ENCODE results near the gene TSC2.
A peak's percentile ranks its signal among the peaks of the same experiment; 100 is the strongest.
"Not testable (repeated sequence)": the region's sequence is repeated elsewhere in the genome, so short reads cannot be mapped to it uniquely, and the experiment has no call there.

Gene TSC2

DNA sequence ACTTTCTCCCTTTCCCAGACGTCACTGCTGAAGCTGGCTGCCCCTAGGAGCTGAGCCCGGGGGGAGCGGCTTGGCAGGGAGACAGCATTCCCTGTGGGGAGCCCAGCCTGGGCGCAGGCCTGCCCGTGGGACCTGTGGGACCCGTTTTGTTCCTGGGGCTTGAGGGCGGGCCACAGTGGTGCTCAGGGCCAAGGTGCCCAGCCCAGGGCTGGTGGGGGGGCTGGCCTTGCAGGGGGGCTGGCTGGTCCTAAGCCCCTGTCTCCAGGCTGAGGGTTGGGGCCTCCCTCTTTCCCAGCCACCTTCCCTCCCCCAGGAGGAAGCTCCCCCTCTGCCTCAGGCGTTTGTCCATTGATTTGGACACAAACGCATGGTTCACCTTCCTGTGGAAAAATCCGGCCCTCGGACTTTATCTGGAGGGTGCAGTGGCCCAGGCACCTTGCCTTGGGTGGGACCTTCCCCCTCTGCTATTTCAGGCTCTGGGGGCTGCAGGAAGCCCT lies 16.7 kb upstream of the TSC2 start:
- DNase-seq (ENCODE audit: low read depth), result no peak

GRCh38 chr16:2032285-2033056 lies 15.3 kb upstream of the TSC2 start:
- DNase-seq (ENCODE audit: low read depth), result no peak

DNA sequence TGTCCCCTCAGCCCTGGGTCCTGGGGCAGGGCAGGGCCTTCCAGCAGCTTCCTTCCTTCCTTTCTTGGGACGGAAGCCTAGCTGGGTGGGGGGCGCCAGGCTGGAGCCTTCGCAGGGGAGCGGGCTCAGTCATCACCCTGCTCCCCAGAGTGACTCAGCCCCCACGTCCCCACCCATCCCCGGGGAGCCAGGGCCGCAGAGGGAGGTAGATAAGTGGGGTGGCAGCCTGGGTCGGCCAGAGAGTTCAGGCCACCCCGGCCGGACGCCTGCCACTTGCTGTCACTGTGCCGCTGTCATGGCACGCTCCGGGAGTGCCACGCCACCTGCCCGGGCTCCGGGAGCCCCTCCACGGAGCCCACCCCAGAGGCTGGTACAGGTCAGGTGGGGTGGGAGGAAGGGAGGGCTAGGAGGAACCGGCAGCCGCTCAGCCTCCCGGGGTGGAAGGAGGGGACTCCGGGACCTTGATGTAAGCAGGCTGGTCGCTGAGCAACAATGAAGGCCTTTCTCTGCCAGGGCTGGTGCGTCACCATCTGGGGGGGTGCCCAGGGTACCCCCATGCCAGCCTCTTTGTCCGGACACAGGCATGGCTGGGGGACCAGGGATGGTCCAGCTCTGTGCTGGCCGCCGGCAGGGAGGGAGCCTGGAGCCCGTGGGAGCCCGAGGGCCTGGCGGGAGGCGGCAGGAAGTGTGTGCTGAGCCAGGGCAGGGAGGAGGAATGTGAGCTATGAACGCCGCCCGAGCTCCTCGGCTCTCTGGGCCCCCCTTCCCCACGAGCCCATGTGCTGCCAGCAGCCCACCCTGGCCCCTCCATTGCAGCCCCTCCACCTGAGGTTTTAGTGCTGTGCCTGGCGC lies 14.5 kb upstream of the TSC2 start:
- no peak for DNase-seq (ENCODE audit: low read depth)

DNA sequence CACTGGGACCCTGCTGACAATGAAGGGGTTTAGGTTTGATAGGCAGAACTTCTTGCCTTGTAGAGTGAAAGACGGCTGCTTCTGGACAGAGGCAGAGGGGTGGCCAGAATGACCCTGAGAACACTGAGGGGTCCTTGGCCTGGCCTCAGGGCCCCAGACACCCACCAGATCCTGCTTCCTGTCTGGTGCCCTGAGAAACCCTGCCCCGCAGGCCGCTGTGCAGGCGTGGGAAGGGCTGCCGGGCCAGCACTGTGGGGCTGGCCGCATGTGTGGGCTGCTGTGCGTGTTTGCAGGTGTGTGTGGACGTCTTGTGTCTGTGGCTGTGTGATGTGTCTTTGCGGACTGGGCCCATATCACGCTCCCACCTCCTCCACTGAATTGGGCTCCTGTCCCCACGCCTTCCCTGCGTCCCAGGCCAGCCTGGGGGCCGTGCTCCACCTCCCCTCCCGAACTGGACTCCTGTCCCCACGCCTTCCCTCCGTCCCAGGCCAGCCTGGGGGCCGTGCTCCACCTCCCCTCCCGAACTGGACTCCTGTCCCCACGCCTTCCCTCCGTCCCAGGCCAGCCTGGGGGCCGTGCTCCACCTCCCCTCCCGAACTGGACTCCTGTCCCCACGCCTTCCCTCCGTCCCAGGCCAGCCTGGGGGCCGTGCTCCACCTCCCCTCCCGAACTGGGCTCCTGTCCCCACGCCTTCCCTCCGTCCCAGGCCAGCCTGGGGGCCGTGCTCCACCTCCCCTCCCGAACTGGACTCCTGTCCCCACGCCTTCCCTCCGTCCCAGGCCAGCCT lies 13.7 kb upstream of the TSC2 start:
- not testable (repeated sequence) for DNase-seq (ENCODE audit: low read depth)

DNA sequence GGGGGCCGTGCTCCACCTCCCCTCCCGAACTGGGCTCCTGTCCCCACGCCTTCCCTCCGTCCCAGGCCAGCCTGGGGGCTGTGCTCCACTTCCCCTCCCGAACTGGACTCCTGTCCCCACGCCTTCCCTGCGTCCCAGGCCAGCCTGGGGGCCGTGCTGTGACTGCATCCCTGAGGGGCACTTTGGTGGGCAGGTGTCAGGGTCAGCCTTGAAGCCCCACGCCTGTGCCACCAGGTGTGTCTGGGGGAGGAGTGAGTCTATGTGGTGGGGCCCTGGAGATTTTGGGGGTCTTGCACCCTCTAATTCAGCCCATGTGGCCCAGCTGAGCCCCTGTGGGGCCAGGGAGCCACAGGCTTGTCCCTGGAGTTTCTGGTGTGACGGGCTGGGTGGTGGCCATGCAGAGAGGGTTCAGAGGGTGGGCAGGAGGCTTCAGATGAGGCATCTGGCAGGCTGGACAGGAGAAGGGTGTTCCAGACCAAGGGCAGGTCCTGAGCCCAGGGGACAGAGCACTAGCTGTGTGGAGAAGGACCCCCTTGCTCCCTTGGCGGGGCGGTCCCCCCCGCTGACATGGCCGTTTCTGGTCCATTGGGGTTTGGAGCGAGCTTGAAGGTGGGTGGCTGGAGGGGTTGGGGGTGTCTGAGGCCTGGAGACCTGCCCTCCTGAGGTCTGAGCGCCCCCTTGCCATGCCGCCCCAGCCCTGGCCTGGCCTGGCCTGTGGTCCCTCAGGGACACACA lies 12.9 kb upstream of the TSC2 start:
- no peak for DNase-seq (ENCODE audit: low read depth)

DNA sequence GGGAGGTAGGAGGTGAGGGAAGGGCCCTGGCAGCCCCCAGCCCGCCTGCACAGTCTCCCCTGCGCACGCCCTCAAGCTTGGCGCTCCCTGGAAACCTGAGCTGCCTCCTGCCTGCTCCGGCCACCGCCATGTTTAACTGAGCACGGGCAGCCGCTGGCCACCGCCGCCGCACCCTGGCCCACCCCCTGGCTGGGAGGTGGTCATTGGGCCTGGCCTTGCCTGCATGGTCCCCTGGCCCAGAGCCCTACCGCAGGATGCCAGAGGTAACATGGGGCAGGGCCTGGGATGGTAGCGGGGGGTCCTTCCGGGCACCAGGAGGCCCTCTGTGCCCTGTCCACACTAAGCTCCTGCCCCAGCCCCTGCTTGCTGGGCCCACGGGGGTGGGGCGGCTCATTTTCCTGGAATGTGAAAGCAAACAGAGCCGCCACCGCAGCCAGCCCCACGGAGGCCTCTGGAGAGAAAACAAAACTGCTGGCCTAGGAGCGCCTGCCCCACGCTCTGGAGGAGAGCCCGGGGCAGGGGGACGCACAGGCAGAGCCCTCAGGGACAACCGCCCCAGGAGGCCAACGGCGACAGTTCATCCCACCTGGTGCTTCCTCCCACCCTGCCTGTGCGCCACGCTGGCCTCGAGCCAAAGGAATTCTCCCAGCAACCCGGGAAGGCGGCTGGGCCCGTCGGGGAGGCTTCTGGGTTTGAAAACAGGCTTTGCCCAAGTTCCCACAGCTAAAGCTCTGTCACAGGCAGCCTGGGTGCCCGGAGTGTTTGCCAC lies 12.2 kb upstream of the TSC2 start:
- peak; percentile 65 for DNase-seq (ENCODE audit: low read depth)

DNA sequence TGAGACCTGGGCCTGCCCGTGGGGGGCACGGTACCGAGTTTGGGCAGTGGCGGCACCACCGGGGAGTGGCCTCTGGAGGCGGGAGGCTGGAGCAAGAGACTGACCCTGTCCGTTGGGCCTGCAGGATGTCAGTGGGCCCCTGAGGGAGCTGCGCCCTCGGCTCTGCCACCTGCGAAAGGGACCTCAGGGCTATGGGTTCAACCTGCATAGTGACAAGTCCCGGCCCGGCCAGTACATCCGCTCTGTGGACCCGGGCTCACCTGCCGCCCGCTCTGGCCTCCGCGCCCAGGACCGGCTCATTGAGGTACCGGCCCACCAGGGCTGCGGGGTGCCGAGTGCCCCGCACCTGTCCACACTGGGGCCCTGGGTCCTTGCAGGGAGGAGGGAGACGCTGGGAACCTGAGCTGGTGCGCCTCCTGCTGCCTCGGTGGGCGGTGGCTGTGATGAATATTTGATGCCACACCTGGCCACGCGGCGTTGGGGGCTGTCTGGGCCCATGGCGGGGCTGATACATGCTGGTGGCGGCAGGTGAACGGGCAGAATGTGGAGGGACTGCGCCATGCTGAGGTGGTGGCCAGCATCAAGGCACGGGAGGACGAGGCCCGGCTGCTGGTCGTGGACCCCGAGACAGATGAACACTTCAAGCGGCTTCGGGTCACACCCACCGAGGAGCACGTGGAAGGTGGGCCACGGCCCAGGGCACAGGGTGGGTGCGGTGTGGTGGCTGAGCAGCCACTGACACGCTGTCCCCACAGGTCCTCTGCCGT lies 11.4 kb upstream of the TSC2 start:
- no peak for DNase-seq (ENCODE audit: low read depth)

DNA sequence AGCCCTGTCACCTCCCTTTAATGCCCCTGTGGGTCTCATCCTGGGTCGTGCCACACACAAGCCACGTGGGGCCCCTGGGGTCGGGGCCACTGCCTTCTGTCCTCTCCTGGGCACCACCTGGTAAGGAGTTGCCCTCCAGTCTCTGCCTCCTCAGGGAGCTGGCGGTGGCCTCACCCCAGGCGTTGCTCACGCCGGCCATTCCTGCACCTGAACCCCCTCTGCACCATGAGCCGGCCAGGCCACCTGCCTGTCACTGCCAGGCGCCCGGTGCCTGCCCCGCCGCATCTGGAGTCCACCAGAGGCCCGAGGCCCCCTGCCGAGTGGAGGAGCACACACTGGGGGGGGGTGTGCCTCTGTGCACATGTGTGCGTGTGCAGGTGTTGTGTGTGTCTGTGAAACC lies 10.7 kb upstream of the TSC2 start:
- DNase-seq (ENCODE audit: low read depth), result no peak

- no peak for DNase-seq (ENCODE audit: low read depth)
Measured at GRCh38 chr16:2037647-2038381, 10.0 kb upstream of the TSC2 start.

DNA sequence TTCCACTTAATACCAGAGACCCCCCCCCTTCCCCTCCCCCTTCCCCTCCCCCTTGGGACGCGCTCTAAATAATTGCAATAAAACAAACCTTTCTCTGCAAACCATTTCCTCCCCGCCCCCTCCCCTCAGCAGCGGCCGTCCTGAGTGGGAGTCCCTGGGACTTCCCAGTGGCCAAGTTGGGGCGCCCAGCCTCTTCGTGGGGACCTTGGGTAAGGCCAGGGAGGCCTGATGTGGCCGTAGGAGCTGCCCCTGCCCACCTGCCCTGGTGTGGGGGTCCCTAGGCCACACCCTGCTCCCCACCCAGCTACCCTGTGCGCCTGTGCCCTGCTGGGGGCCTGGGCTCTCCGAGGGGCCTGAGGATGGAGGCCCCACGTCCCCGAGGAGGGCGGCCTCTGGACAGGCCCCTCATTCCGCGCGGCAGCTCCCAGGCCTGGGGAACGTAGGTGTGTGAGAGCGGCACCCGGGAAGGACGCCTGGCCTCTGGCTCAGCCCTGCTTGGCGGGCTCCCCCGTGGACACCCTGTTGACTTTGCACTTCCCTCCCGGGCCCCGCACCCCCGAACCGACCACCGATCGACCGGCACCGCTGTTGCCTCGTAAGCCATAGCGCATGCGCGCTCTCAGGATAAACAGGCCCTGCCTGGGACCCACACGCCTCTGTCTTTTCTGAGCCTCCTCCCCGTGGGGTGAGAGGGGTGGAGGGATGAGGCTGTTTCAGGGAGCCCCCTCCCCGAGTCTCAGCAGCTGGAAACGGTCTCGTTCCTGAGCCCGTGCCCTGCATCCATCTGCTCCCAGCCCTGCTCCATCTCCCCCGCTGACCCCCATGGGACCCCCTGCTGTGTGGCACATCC lies 9.2 kb upstream of the TSC2 start:
- no peak for DNase-seq (ENCODE audit: low read depth)

- no peak for DNase-seq (ENCODE audit: low read depth)
Measured at GRCh38 chr16:2039274-2040031, 8.3 kb upstream of the TSC2 start.

- DNase-seq (ENCODE audit: low read depth), result no peak
Measured at GRCh38 chr16:2040041-2040786, 7.6 kb upstream of the TSC2 start.

GRCh38 chr16:2040787-2041522 lies 6.8 kb upstream of the TSC2 start:
- DNase-seq (ENCODE audit: low read depth), result no peak

DNA sequence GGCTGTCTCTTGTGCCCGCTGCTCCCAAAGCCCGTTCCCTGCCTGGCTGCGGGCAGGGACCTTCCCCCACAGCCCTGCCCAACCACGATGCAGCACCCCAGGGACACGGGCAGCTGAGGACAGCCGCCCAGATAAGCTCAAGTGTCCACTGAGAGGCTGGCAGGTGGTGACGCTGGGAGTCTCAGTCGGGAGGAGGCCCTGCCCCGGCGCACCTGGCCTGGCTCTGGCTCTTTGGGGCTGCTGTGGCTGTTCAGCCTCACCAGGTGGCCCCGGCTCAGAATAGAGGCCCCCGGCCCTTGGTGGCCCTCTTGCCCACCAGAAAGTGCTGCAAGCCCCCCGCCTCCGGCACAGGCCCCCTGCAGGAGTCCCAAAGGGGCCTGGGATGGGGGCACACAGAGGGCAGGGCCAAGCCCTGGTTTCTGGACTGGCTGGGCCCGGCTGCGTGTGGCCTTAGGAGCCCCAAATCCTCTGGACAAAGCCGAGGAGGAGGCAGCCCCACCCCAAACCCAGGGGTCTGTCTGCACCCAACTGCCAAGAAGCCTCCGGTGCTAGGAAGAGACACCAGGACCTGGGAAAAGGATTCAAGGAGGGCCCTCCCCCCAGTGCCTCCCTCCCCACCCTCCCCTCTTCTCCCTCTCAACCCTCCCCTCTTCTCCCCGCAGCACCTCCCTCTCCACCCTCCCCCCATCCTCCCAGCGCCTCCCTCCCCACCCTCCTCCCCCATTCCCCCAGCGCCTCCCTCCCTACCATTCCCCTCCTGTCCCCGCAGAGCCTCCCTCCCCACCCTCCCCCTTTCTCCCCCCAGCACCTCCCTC lies 5.4 kb upstream of the TSC2 start:
- no peak for DNase-seq (ENCODE audit: low read depth)

DNA sequence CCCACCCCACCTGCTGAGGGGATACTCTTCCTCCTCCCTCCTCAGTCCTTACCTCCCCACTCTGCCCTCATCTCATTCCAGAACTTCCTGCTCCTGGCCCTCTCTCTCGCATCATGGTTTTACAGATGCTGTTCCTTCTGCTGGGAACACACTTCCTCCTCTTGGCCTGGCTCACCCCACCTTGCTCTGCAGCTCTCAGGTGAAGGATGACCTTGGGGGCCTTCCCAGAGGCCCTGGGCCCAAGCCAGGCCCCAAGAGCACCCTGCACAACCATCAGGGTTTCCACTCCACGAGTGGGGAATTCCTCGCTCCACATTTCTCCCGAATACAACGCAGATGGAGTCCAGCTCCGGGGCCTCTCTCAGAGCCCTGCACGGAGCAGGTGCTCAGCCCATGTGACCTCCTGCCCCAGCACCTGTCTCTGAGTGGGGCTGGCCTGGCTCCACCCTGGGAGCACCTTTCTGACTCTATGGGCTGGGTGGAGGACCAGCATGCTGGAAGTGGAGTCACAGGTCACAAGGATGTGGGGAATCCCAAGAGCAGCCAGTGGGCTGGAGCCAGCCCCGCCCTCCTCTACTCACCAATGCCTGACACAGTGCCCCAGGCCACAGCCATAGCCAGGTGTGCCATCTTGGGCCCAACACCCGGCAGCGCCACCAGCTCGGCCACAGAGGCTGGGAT lies 4.7 kb upstream of the TSC2 start:
- DNase-seq (ENCODE audit: low read depth), result no peak

Measured in fibroblast of the conjunctiva (primary cell).